KMS-11 (cell line): ENCODE measurements around the gene TXNDC16.

Source experiments
- H2AFZ ChIP-seq: fragments of 200-600 bp; sonication (generic); 2 replicates; pipeline ENCODE4 v1.6.1; 2016; ENCODE audit warnings: antibody characterized with exemption, mixed run types, low read depth
- H3K27ac ChIP-seq: fragments of 200-600 bp; sonication (generic); 2 replicates; pipeline ENCODE4 v1.6.1; 2016; ENCODE audit warnings: mild to moderate bottlenecking, mixed run types
- H3K27me3 ChIP-seq: fragments of 200-600 bp; sonication (generic); 2 replicates; pipeline ENCODE4 v1.6.1; 2017; ENCODE audit warnings: mild to moderate bottlenecking, low read depth, mixed run types, moderate library complexity; ENCODE audit not compliant: insufficient read depth
- H3K36me3 ChIP-seq: fragments of 200-600 bp; sonication (generic); 2 replicates; pipeline ENCODE4 v1.6.1; 2017; ENCODE audit warnings: mild to moderate bottlenecking, mixed run types; ENCODE audit not compliant: insufficient read depth
- H3K4me1 ChIP-seq: fragments of 200-600 bp; sonication (generic); 2 replicates; pipeline ENCODE4 v1.6.1; 2016; ENCODE audit warnings: mild to moderate bottlenecking, low read depth, mixed run types; ENCODE audit not compliant: poor library complexity, severe bottlenecking
- H3K4me2 ChIP-seq: fragments of 200-600 bp; sonication (generic); 2 replicates; pipeline ENCODE4 v1.7.0; 2016; ENCODE audit warnings: mild to moderate bottlenecking, mixed run types
- H3K4me3 ChIP-seq: fragments of 200-600 bp; sonication (generic); IDR thresholded peaks from 2 replicates; pipeline ENCODE4 v1.6.1; 2017; ENCODE audit warnings: low read depth, low read length, mixed read lengths; ENCODE audit not compliant: insufficient read depth
- H3K79me2 ChIP-seq: fragments of 200-600 bp; sonication (generic); 2 replicates; pipeline ENCODE4 v1.6.1; 2016; ENCODE audit warnings: low read depth, mixed run types; ENCODE audit not compliant: insufficient read depth
- H3K9ac ChIP-seq: fragments of 200-600 bp; sonication (generic); 2 replicates; pipeline ENCODE4 v1.6.1; 2016; ENCODE audit warnings: mild to moderate bottlenecking, mixed run types
- H4K20me1 ChIP-seq: fragments of 200-600 bp; sonication (generic); 2 replicates; pipeline ENCODE4 v1.6.1; 2016; ENCODE audit warnings: mild to moderate bottlenecking, mixed run types; ENCODE audit not compliant: insufficient read depth
- CTCF ChIP-seq: fragments of 200-600 bp; sonication (generic); conservative IDR thresholded peaks from 2 replicates; pipeline ENCODE4 v1.6.1; 2017; ENCODE audit warnings: low read depth, mild to moderate bottlenecking, antibody characterized with exemption, low read length, moderate library complexity, mixed read lengths

Gene TXNDC16

DNA sequence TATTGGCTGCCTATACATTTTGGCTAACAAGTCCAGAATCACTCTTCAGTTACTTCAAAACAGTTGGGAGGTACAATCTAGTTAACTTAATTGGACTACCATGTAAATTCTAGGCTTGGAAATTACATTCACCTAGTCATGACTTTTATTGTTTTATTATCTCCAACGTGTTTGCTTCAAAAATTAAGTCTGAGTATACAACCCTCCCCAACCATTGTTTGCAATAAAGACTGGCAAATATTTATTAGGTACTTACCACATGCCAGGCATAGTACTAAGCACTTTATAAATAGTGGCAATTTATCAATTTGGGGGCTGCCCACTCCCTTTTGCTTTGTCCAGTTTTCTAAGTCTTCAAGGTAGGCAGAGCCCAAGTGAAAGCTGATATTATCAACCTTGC lies 30.3 kb downstream of the TXNDC16 start:
- Histone ChIP-seq H4K20me1 (no peaks in the 10 kb centered on the region), H2AFZ (no peak overlapping the region), H3K9ac (no peak overlapping the region), H3K4me1 (no peaks in the 10 kb centered on the region), H3K4me3 (no peak overlapping the region), H3K27ac (no peak overlapping the region), H3K27me3 (no peaks in the 10 kb centered on the region), H3K36me3 (no peaks in the 10 kb centered on the region), H3K79me2 (no peaks in the 10 kb centered on the region), H3K4me2 (no peak overlapping the region)
- no peak for TF ChIP-seq CTCF

- Histone ChIP-seq H3K4me1 (no peaks in the 10 kb centered on the region), H3K79me2 (no peaks in the 10 kb centered on the region), H3K36me3 (no peaks in the 10 kb centered on the region), H3K4me3 (no peak overlapping the region), H2AFZ (no peak overlapping the region), H3K27me3 (no peaks in the 10 kb centered on the region), H3K9ac (no peak overlapping the region), H4K20me1 (no peaks in the 10 kb centered on the region), H3K27ac (no peak overlapping the region), H3K4me2 (no peak overlapping the region)
- TF ChIP-seq CTCF: no peak
These were observed 38.1 kb downstream of the TXNDC16 start for GRCh38 chr14:52514046-52514811.

DNA sequence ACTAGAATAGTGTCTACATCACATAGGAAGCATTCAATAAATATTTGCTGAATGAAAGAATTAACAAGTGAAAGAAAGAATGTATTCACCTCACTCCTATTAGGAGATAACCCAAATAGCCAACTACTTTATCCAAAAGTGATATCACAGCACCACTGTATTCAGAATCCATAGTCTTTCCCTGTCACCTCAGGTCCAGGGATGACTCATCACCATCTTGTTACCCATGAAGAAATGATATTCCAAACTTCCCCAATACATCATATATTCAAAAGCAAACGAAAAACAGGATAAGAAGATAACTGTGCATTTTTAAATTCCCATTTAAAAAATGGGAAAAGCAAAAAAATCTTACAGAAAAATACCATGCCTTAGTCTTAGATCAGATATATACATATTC lies 39.1 kb downstream of the TXNDC16 start:
- no peaks in the 10 kb centered on the region for H3K36me3 ChIP-seq
- no peaks in the 10 kb centered on the region for H3K4me1 ChIP-seq
- H3K4me3 ChIP-seq: no peak overlapping the region
- H3K79me2 ChIP-seq: no peaks in the 10 kb centered on the region
- H3K9ac ChIP-seq: no peak overlapping the region
- no peak overlapping the region for H2AFZ ChIP-seq
- no peak overlapping the region for H3K27ac ChIP-seq
- no peaks in the 10 kb centered on the region for H4K20me1 ChIP-seq
- no peaks in the 10 kb centered on the region for H3K27me3 ChIP-seq
- TF ChIP-seq CTCF: no peak
- H3K4me2 ChIP-seq: no peak overlapping the region

GRCh38 chr14:52494444-52494843 lies 57.9 kb downstream of the TXNDC16 start:
- no peaks in the 10 kb centered on the region for H3K79me2 ChIP-seq
- H3K27ac ChIP-seq: no peak overlapping the region
- H3K4me2 ChIP-seq: no peak overlapping the region
- no peak for TF ChIP-seq CTCF
- H2AFZ ChIP-seq: no peak overlapping the region
- no peaks in the 10 kb centered on the region for H4K20me1 ChIP-seq
- no peaks in the 10 kb centered on the region for H3K27me3 ChIP-seq
- H3K9ac ChIP-seq: no peak overlapping the region
- no peaks in the 10 kb centered on the region for H3K36me3 ChIP-seq
- no peaks in the 10 kb centered on the region for H3K4me1 ChIP-seq
- no peak overlapping the region for H3K4me3 ChIP-seq
